Transverse colon (tissue), 4 donors: Measurements from ENCODE around the gene SELE. TPM values are rescaled to one million over a fixed set of nuclear protein-coding genes. Genes with fewer than 3 reads are reported as not detected.

Experiments used
- DNase-seq: peaks from one replicate; pipeline ENCODE4 v3.0.0-alpha.2; 2019
- H3K27ac ChIP-seq, 4 donors: fragments of 200-600 bp; sonication (generic); 2 replicates each; pipeline ENCODE4 v1.5.1; 2016 to 2018; ENCODE audit warnings: inconsistent platforms in 4 of 4
- H3K27me3 ChIP-seq: fragments of 200-600 bp; sonication (generic); 2 replicates; pipeline ENCODE4 v1.5.1; 2017; ENCODE audit warnings: inconsistent platforms
- H3K36me3 ChIP-seq, 4 donors: fragments of 200-600 bp; sonication (generic); 2 replicates each; pipeline ENCODE4 v1.5.1; 2017 to 2019; ENCODE audit warnings: inconsistent platforms in 4 of 4
- H3K4me1 ChIP-seq, 4 donors: fragments of 200-600 bp; sonication (generic); 2 replicates each; pipeline ENCODE4 v1.5.1; 2017 to 2020; ENCODE audit warnings: inconsistent platforms in 4 of 4
- H3K4me3 ChIP-seq, 4 donors: fragments of 200-600 bp; sonication (generic); 1 replicate in 1 of 4; 2 replicates in 3 of 4; pipeline versions ENCODE4 v1.5.1 to v1.6.1; 2017 to 2019; ENCODE audit warnings: inconsistent platforms in 4 of 4
- H3K9me3 ChIP-seq, 2 donors: fragments of 200-600 bp; sonication (generic); 2 replicates each; pipeline ENCODE4 v1.5.1; 2017 to 2019; ENCODE audit warnings: inconsistent platforms in 2 of 2
- EP300 ChIP-seq: sonication (generic); formaldehyde crosslinking; IDR thresholded peaks from one replicate; pipeline ENCODE4 v1.6.1; 2017; ENCODE audit warnings: antibody characterized with exemption, low read depth
- POLR2A ChIP-seq: fragments of 450-650 bp; IDR thresholded peaks from one replicate; pipeline ENCODE4 v1.6.1; 2016; ENCODE audit warnings: antibody characterized with exemption, mild to moderate bottlenecking, moderate library complexity
- POLR2AphosphoS5 ChIP-seq, 3 donors: sonication (generic); formaldehyde crosslinking; IDR thresholded peaks; one replicate each; pipeline ENCODE4 v1.6.1; 2016; ENCODE audit warnings: antibody characterized with exemption in 3 of 3
- WGBS, 2 donors: methylation state at CpG; one replicate each; pipeline ENCODE4 v1.1.5; 2018; ENCODE audit warnings: low coverage in 1 of 2; 5-methylcytosine and 5-hydroxymethylcytosine counted together
- in situ Hi-C, 4 donors: fragments of 200-750 bp; cut with MboI; loops; one replicate each; pipeline versions ENCODE4 v1.15.0 to v1.15.1; 2017; ENCODE audit warnings: low sequenced_read_pairs in 3 of 4, low pct_ligation_motif_present in 1 of 4, low pct_unique_long_range_greater_than_20kb in 1 of 4
- intact Hi-C: fragments of 100-400 bp; cut with DNase I; formaldehyde crosslinking; loops from one replicate; pipeline ENCODE4 v1.15.1; 2023; ENCODE audit warnings: low total_unique reads
- total RNA-seq, 4 donors: library from RNA; depleted of rRNA; stranded (reverse); fragments of >200 nt; gene quantifications; one replicate each; pipeline ENCODE4 v1.1.0, GENCODE V29; 2016
- TF ChIP-seq, protein P1 (sequence below), 5 experiments: fragments of 200-600 bp in 3 of 5; fragments of 450-650 bp in 2 of 5; sonication (generic) in 3 of 5; IDR thresholded peaks; 1 replicate in 2 of 5; 2 replicates in 3 of 5; pipeline ENCODE4 v1.5.1; 2016 to 2017; ENCODE audit warnings: antibody characterized with exemption in 5 of 5, inconsistent platforms in 3 of 5, mild to moderate bottlenecking in 2 of 5, moderate library complexity in 1 of 5

SELE gene
- total RNA-seq, 4 donors from 2014 or later, result 0.14 to 0.16 TPM; not detected in 2

- in situ Hi-C loops (no loop called here), intact Hi-C loops (no loop called here)
- H3K4me1 ChIP-seq, result no peaks in the 10 kb centered on the region
These were observed 19.7 kb upstream of the SELE start for GRCh38 chr1:169753549-169753948.

GRCh38 chr1:169750041-169750440, 16.2 kb upstream of the SELE start:
- no peaks in the 10 kb centered on the region for H3K36me3 ChIP-seq
- no peak for DNase-seq
- intact Hi-C loops, result no loop called here
- in situ Hi-C loops, result no loop called here
- H3K4me1 ChIP-seq, result no peaks in the 10 kb centered on the region
- TF ChIP-seq POLR2A (no peak), EP300 (no peak), POLR2AphosphoS5 (IDR thresholded peaks at IDR 0.05) (no peak)
- TF ChIP-seq, protein P1, sequence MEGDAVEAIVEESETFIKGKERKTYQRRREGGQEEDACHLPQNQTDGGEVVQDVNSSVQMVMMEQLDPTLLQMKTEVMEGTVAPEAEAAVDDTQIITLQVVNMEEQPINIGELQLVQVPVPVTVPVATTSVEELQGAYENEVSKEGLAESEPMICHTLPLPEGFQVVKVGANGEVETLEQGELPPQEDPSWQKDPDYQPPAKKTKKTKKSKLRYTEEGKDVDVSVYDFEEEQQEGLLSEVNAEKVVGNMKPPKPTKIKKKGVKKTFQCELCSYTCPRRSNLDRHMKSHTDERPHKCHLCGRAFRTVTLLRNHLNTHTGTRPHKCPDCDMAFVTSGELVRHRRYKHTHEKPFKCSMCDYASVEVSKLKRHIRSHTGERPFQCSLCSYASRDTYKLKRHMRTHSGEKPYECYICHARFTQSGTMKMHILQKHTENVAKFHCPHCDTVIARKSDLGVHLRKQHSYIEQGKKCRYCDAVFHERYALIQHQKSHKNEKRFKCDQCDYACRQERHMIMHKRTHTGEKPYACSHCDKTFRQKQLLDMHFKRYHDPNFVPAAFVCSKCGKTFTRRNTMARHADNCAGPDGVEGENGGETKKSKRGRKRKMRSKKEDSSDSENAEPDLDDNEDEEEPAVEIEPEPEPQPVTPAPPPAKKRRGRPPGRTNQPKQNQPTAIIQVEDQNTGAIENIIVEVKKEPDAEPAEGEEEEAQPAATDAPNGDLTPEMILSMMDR (IDR thresholded peaks at IDR 0.05), result no peak
- no peak overlapping the region for H3K27ac ChIP-seq
- H3K27me3 ChIP-seq, result no peaks in the 10 kb centered on the region
- no peaks in the 10 kb centered on the region for H3K9me3 ChIP-seq
- 79% methylated on average over 1 of the region's 1 CpG; no CpG with 5 or more reads in 1 of the 2 donors for WGBS, 2 donors
- H3K4me3 ChIP-seq, result no peak overlapping the region

More at GRCh38 chr1:169753549-169753948, 19.7 kb upstream of the SELE start:
- no peaks in the 10 kb centered on the region for H3K9me3 ChIP-seq
- 67 to 76% methylated on average over 4 of the region's 4 CpGs for WGBS, 2 donors
- H3K36me3 ChIP-seq, result no peaks in the 10 kb centered on the region
- no peak overlapping the region for H3K27ac ChIP-seq
- DNase-seq, result no peak
- no peak for TF ChIP-seq EP300
- TF ChIP-seq, protein P1 (IDR thresholded peaks at IDR 0.05), result no peak
- TF ChIP-seq POLR2AphosphoS5 (IDR thresholded peaks at IDR 0.05), result no peak
- no peak for TF ChIP-seq POLR2A
- H3K4me3 ChIP-seq, result no peak overlapping the region
- no peaks in the 10 kb centered on the region for H3K27me3 ChIP-seq

DNA sequence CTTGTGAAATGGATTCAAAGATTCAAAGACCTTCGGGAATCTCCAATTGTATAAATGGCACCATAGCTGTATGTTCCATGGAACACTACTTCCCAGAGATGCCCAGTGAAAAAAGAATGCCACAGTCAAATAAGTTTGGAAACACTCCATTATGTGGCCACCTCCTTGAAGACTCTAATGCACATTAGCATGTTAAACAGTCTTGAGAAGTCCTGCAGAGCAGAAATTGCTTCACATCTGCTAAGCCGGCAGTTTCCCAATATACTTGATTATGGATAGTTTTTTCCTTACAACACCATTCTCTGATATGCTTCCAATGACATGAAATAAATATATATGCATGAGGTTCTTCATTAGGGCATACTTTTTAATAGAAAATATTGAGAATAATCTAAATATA, 12.7 kb upstream of the SELE start:
- Histone ChIP-seq H3K36me3 (no peaks in the 10 kb centered on the region), H3K4me1 (no peaks in the 10 kb centered on the region)
- in situ Hi-C loops, result no loop called here

GRCh38 chr1:169745015-169745861, 11.4 kb upstream of the SELE start:
- in situ Hi-C loops (no loop called here), intact Hi-C loops (no loop called here)
- no peak for TF ChIP-seq EP300
- no peak for TF ChIP-seq POLR2AphosphoS5 (IDR thresholded peaks at IDR 0.05)
- TF ChIP-seq POLR2A, result no peak
- TF ChIP-seq, protein P1 (IDR thresholded peaks at IDR 0.05), result no peak
- Histone ChIP-seq H3K36me3 (no peaks in the 10 kb centered on the region), H3K27ac (no peak overlapping the region), H3K9me3 (no peaks in the 10 kb centered on the region), H3K4me3 (no peak overlapping the region), H3K4me1 (no peaks in the 10 kb centered on the region), H3K27me3 (no peaks in the 10 kb centered on the region)
- WGBS, 2 donors, result 71 to 80% methylated on average over 4 to 5 of the region's 5 CpGs
- no peak for DNase-seq

More for the DNA sequence above, 12.7 kb upstream of the SELE start:
- 91 to 94% methylated on average over 2 of the region's 2 CpGs for WGBS, 2 donors
- DNase-seq, result no peak
- Histone ChIP-seq H3K27ac (no peak overlapping the region), H3K27me3 (no peaks in the 10 kb centered on the region), H3K4me3 (no peak overlapping the region), H3K9me3 (no peaks in the 10 kb centered on the region)
- TF ChIP-seq, protein P1 (IDR thresholded peaks at IDR 0.05), result no peak
- no peak for TF ChIP-seq EP300
- TF ChIP-seq POLR2A, result no peak
- TF ChIP-seq POLR2AphosphoS5 (IDR thresholded peaks at IDR 0.05), result no peak
- intact Hi-C loops, result no loop called here
